Hypothalamus (tissue), 51 donors: ENCODE measurements around the gene FER.

Experiments used
- DNase-seq, 51 donors: peaks; one replicate each; lab custom pipeline; 2025; lab: John Stamatoyannopoulos, UW

The FER gene

DNA sequence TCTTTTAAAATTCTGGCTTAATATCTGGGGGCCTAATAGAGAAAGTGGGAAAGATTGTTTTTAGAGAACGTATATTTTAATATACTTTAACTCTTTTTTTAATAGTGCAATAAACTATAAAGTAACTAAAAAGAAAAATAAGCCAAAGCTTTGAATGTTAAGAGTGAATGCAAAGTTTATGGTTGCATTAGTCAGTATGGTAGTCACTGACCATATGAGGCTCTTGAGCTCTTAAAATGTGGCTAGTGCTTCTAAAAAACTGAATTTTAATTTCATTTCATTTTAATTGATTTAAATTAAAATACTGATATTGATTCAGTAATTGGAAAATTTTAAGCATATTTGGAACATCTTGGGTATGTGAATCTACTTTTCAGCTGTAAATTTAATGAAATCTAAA, 351.4 kb downstream of the FER start:
- no peak for DNase-seq

GRCh38 chr5:109100971-109101370, 353.3 kb downstream of the FER start:
- DNase-seq, result no peak

DNA sequence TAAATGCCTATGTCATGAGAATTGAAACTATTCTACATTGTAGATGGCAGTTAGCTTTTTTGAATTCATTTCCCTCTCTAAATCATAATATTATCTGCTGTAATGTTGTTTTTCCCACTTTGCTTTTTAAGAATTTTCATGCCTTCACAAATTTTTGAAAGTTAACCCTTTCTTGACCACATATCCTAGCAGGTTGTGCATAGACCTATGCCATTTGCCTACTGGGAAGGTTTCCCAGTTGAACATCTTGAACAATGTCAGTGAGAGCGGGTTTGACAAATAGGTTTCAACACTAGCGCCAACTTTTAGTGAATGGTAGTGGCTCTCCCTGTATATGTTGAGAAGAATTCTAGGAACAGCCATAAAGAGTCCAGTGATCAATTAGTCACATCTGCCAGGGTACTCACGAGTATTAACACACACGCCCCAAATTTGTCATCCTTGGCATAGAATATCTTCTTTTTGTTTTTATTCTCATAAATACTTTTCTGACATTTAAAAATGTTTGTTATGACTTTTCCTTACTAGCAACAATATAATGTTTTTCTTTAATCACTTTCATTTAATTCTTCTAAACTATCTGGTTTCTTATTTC, 354.5 kb downstream of the FER start:
- no peak for DNase-seq

- DNase-seq, result peak in 1 of 51 donors; percentile 9
Measured at GRCh38 chr5:109105631-109106267, 358.1 kb downstream of the FER start.

DNA sequence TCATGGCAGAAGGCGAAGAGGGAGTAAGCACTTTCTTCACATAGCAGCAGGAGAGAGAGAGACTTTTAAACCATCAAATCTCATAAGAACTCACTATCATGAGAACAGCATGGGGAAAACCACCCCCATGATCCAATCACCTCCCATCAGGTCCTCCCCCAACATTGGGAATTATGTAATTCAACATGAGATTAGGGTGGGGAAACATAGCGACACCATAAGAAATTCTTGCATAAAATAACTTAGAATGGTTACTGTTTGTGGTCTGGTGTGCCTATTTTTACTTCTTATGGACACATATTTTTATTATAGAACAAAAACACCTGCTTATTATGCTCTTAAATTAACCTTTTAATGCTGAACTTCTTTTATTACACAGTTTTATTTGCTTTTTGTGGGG, 364.0 kb downstream of the FER start:
- no peak for DNase-seq

GRCh38 chr5:109113608-109114007, 365.9 kb downstream of the FER start:
- no peak for DNase-seq

- DNase-seq, result no peak
Measured at GRCh38 chr5:109121225-109121624, 373.5 kb downstream of the FER start.

- DNase-seq, result no peak
Measured at GRCh38 chr5:109125755-109126429, 378.2 kb downstream of the FER start.

- DNase-seq, result no peak
Measured at GRCh38 chr5:109126481-109126880, 378.8 kb downstream of the FER start.

- DNase-seq, result no peak
Measured at GRCh38 chr5:109136906-109137305, 389.2 kb downstream of the FER start.

- DNase-seq, result no peak
Measured at GRCh38 chr5:109141222-109142200, 393.8 kb downstream of the FER start.

GRCh38 chr5:109143031-109143430, 395.3 kb downstream of the FER start:
- no peak for DNase-seq

GRCh38 chr5:109145139-109145538, 397.4 kb downstream of the FER start:
- no peak for DNase-seq

GRCh38 chr5:109146591-109146990, 398.9 kb downstream of the FER start:
- DNase-seq, result no peak

- no peak for DNase-seq
Measured at GRCh38 chr5:109152565-109152964, 404.9 kb downstream of the FER start.

GRCh38 chr5:109155625-109156024, 407.9 kb downstream of the FER start:
- DNase-seq, result no peak

DNA sequence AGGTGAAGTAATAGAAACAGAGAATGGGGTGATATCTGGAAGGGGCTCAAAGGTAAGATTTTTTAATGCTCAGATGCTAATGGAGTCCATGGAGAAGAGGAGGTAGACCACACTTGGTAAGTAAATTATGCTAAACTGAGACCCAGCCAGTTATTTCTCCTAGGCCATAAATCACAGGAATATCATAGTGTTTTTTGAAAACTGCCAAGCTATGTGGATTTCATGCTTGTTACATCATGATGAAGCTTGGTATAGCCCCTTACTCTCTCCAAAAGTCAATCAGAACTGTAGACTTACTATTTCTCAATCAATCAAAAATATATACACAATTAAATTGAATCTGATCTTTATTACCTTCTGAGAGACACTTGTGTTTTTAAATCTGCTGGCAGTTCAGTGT, 409.2 kb downstream of the FER start:
- DNase-seq, result no peak

- no peak for DNase-seq
Measured at GRCh38 chr5:109160468-109160867, 412.8 kb downstream of the FER start.

GRCh38 chr5:109161914-109162683, 414.4 kb downstream of the FER start:
- no peak for DNase-seq

GRCh38 chr5:109163336-109163735, 415.6 kb downstream of the FER start:
- DNase-seq, result no peak
